GM12875 (cell line): ENCODE measurements around the gene JPH4.
"Not testable (repeated sequence)": the region's sequence is repeated elsewhere in the genome, so short reads cannot be mapped to it uniquely, and the experiment has no call there.

Experiments used
- H3K4me3 ChIP-seq: one replicate; pipeline ENCODE4 v1.5.1; 2011; ENCODE audit warnings: low read depth, low read length, control low read depth
- TF ChIP-seq, protein P1 (sequence below): IDR thresholded peaks from 2 replicates; pipeline ENCODE4 v1.5.1; 2011; ENCODE audit warnings: low read depth, mild to moderate bottlenecking, control low read depth, inconsistent platforms, low read length, moderate library complexity, borderline replicate concordance; ENCODE audit not compliant: insufficient read depth

Gene JPH4

DNA sequence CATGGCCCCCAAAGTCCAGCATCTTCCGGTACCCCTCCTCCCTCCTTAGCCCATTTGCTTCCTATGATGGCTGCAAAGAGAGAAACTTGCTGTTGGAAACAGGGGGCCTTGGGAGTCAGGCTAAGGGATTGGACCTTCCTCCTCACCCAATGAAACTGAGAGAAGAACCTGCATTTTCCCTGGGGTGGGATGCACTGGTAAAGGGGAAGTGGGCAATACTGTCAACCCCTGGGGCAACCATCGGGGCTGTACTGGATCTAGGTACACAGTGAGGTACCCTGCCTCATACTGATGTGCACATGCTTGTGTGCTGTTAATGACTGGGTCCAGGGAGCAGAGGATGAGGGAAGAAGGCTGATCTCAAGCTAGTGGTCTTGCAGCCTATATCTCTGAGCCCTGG lies 11.0 kb upstream of the JPH4 start:
- H3K4me3 ChIP-seq: no peak overlapping the region
- TF ChIP-seq, protein P1, sequence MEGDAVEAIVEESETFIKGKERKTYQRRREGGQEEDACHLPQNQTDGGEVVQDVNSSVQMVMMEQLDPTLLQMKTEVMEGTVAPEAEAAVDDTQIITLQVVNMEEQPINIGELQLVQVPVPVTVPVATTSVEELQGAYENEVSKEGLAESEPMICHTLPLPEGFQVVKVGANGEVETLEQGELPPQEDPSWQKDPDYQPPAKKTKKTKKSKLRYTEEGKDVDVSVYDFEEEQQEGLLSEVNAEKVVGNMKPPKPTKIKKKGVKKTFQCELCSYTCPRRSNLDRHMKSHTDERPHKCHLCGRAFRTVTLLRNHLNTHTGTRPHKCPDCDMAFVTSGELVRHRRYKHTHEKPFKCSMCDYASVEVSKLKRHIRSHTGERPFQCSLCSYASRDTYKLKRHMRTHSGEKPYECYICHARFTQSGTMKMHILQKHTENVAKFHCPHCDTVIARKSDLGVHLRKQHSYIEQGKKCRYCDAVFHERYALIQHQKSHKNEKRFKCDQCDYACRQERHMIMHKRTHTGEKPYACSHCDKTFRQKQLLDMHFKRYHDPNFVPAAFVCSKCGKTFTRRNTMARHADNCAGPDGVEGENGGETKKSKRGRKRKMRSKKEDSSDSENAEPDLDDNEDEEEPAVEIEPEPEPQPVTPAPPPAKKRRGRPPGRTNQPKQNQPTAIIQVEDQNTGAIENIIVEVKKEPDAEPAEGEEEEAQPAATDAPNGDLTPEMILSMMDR: no peak

GRCh38 chr14:23588884-23589598 lies 10.5 kb upstream of the JPH4 start:
- TF ChIP-seq, protein P1: peak; percentile 93

DNA sequence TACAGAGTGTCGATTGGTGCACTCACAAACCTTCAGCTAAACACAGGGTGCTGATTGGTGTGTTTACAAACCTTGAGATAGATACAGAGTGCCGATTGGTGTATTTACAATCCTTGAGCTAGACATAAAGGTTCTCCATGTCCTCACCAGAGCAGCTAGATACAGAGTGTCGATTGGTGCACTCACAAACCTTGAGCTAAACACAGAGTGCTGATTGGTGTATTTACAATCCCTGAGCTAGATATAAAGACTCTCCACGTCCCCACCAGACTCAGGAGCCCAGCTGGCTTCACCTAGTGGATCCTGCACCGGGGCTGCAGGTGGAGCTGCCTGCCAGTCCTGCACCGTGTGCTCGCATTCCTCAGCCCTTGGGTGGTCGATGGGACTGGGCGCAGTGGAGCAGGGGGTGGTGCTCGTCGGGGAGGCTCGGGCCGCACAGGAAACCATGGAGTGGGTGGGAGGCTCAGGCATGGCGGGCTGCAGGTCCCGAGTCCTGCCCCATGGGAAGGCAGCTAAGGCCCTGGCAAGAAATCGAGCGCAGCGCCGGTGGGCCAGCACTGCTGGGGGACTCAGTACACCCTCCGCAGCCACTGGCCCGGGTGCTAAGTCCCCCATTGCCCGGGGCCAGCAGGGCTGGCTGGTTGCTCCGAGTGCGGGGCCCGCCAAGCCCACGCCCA lies 6.1 kb upstream of the JPH4 start:
- not testable (repeated sequence) for H3K4me3 ChIP-seq

More at GRCh38 chr14:23588884-23589598, 10.5 kb upstream of the JPH4 start:
- H3K4me3 ChIP-seq: no peak overlapping the region

- H3K4me3 ChIP-seq: not testable (repeated sequence)
These were observed 5.4 kb upstream of the JPH4 start for GRCh38 chr14:23583761-23584526.

DNA sequence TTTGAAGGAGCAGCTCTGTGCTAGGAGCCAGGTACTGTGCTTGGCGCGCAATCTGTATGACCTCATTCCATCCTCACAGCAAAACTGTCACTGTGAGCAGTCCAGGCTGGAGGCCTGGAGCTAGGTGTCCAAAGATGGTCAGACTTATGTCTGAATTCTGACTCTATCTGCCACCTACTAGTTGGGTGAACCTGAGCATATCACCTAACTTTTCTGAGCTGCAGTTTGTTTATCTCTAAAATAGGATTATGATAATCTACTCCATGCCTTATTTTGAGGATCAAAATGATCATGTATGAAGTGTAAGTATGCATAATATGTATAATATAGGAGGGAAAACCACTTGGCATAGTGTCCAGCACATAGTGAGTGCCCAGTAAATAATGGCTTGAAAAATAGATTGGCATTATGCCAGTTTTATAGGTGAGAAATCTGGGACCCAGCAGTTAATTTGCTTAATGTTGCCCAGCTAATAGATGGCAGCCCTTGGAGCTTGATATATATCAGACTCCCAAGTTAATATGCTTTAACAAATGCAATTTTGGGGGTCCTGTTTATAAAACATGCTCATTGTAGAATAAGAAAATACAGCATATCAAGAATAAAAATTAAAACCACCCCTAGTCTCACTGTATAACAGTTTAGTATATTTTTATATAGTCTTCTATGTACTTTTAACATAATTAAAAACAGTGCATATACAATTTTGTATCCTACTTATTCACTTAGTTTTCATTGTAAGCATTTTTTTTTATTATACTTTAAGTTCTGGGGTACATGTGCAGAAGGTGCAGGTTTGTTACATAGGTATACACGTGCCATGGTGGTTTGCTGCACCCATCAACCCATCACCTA lies 4.5 kb upstream of the JPH4 start:
- TF ChIP-seq, protein P1: no peak
- no peak overlapping the region for H3K4me3 ChIP-seq

GRCh38 chr14:23580948-23581281 lies 2.3 kb upstream of the JPH4 start:
- TF ChIP-seq, protein P1: no peak
- H3K4me3 ChIP-seq: no peak overlapping the region

DNA sequence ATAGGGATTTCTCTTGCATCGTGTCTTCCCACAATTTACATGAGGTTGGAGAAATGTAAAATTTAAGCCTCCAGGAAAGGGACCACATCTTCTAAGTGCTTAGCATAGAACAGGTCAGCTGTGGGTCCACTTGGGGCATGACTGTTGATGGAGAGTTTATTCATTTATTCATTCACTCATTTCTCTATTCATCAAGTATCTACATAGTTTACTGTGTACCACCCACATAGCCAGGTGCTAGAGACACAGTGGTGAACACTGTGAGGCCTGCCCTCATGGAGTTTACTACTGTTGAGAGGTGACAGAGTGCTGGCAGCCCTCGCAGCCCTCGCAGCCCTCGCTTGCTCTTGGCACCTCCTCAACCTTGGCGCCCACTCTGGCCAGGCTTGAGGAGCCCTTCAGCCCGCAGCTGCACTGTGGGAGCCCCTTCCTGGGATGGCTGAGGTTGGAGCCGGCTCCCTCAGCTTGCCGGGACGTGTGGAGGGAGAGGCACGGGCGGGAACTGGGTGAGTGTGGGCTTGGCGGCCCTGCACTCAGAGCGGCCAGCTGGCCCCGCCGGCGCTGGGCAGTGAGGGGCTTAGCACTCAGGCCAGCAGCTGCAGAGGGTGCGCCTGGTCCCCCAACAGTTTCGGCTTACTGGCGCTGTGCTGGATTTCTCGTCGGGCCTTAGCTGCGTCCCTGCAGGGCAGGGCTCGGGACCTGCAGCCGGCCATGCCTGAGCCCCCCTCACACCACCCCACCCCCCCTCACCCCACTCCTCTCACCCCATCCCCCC lies 1.7 kb upstream of the JPH4 start:
- TF ChIP-seq, protein P1: no peak

More for the DNA sequence above, 1.7 kb upstream of the JPH4 start:
- no peak overlapping the region for H3K4me3 ChIP-seq
